ENCODE data around the gene MKNK1. TPM values are rescaled to one million over a fixed set of nuclear protein-coding genes. Genes with fewer than 3 reads are reported as not detected.

The MKNK1 gene
- total RNA-seq, 2 donors from 2014 or later, result 19.9 to 28.5 TPM

DNA sequence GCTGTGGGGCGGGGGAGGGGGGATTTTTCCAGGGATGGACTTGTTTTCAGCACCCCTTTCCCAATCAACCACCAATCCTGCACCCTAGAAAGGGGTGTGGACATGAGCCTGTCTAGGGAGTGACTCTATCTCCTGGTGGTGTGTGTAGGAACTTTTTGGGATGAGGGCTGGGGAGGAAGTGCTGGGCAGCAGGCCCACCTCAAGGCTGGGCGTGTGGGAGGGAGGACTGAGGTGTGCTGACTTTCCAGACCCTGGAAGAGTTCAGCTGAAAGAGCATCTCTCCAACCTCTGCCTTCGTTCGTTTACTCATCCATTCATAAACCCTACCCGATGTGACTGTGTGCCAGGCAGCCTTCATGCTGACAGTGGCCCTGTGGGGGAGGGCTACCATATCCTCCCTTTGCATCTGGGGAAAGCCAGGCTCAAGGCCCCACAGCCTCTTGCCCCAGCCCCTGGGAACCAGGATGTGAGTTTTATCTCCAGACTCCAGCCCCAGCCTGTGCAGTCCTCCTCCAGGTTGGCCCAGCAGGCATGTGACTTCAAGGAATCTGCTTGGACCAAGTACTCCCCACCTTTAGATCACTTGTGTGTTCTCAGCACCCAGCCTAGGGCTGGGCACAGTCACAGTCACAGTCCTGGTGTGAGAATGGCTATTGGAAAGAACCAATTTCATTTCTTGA, 59.4 kb downstream of the MKNK1 start:
- no peaks in the 10 kb centered on the region for H3K36me3 Mint-ChIP-seq (ENCODE audit: low read depth)
- Histone ChIP-seq H3K4me1 (ENCODE audit: control insufficient read depth, insufficient read depth, low read length) (peaks cover 2% of the 10 kb centered on the region), H3K27ac (ENCODE audit: low read depth, low read length) (no peak overlapping the region), H3K27me3 (ENCODE audit: control insufficient read depth, insufficient read depth, low read length, poor library complexity, severe bottlenecking) (peaks cover 78% of the 10 kb centered on the region), H3K9ac (ENCODE audit: extremely low read depth, low read length, poor library complexity, severe bottlenecking) (no peak overlapping the region), H3K36me3 (ENCODE audit: control insufficient read depth, insufficient read depth, low read length) (no peaks in the 10 kb centered on the region), H3K4me3 (ENCODE audit: low read length) (no peak overlapping the region), H3K9me3 (ENCODE audit: control insufficient read depth, low read length) (no peaks in the 10 kb centered on the region)
- 69 to 80% methylated on average over 3 to 4 of the region's 5 CpGs for WGBS, 2 experiments (ENCODE audit: insufficient coverage in 1 of 2, insufficient read length in 1 of 2)
- no peak overlapping the region for H3K27ac Mint-ChIP-seq
- no peak for DNase-seq
- peaks cover 6% of the 10 kb centered on the region for H3K4me1 Mint-ChIP-seq
- no peaks in the 10 kb centered on the region for H3K9me3 Mint-ChIP-seq
- H3K4me3 Mint-ChIP-seq, result peak overlapping the region; percentile 49
- peak; percentile 51 for TF ChIP-seq CTCF (conservative IDR thresholded peaks at IDR 0.05)
- peaks cover 88% of the 10 kb centered on the region for H3K27me3 Mint-ChIP-seq (ENCODE audit: insufficient read depth)

DNA sequence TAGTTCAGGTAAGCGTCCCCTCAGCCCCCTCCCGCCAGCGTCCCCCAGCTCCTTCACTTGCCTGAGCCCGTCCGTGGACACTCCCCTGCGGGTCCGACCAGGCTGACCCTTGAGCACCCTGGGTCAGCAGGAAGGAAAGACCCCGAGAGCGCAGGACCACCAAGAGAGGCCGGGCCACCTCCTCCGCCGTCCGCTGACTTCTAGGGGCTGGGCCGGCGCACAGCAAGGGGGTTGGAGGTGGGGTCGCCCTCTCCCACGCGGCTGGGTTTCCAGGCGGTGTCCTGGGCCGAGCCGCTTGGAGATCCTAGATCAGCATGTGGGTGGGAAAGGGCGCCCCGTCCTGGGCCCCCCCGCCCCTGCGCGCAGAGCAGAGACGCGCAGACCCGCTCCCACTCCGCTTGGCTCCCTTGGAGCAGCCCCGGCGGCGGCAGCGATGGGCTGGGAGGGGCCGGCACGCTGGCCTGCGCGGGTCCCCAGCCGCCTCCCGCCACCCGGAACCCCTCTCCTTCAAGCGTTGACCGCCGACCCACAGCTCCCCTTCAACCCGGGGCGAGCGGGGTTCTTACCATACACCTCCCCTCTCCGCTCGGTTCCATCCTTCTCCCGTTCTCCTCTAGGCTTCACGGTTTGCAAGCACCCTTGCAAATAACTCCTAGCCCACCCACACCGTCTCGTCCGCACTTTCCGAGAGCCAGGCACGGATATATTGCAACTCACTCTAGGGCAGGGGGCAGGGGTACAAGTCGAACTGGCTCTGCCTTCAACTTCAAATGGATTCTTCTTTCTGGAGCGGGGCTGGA, 60.1 kb downstream of the MKNK1 start:
- H3K27ac Mint-ChIP-seq, result no peak overlapping the region
- peaks cover 2% of the 10 kb centered on the region for H3K4me1 ChIP-seq (ENCODE audit: control insufficient read depth, insufficient read depth, low read length)
- no peaks in the 10 kb centered on the region for H3K9me3 ChIP-seq (ENCODE audit: control insufficient read depth, low read length)
- 11 to 16% methylated on average over 16 to 58 of the region's 58 CpGs for WGBS, 2 experiments (ENCODE audit: insufficient coverage in 1 of 2, insufficient read length in 1 of 2)
- peak; percentile 71 for DNase-seq
- H3K27me3 Mint-ChIP-seq (ENCODE audit: insufficient read depth), result peaks cover 89% of the 10 kb centered on the region
- peaks cover 85% of the 10 kb centered on the region for H3K27me3 ChIP-seq (ENCODE audit: control insufficient read depth, insufficient read depth, low read length, poor library complexity, severe bottlenecking)
- peak overlapping the region; percentile 49 for H3K4me3 Mint-ChIP-seq
- no peaks in the 10 kb centered on the region for H3K9me3 Mint-ChIP-seq
- no peaks in the 10 kb centered on the region for H3K36me3 Mint-ChIP-seq (ENCODE audit: low read depth)
- TF ChIP-seq CTCF (conservative IDR thresholded peaks at IDR 0.05), result no peak
- no peak overlapping the region for H3K27ac ChIP-seq (ENCODE audit: low read depth, low read length)
- no peak overlapping the region for H3K4me3 ChIP-seq (ENCODE audit: low read length)
- H3K4me1 Mint-ChIP-seq, result peaks cover 6% of the 10 kb centered on the region
- no peaks in the 10 kb centered on the region for H3K36me3 ChIP-seq (ENCODE audit: control insufficient read depth, insufficient read depth, low read length)
- H3K9ac ChIP-seq (ENCODE audit: extremely low read depth, low read length, poor library complexity, severe bottlenecking), result no peak overlapping the region

DNA sequence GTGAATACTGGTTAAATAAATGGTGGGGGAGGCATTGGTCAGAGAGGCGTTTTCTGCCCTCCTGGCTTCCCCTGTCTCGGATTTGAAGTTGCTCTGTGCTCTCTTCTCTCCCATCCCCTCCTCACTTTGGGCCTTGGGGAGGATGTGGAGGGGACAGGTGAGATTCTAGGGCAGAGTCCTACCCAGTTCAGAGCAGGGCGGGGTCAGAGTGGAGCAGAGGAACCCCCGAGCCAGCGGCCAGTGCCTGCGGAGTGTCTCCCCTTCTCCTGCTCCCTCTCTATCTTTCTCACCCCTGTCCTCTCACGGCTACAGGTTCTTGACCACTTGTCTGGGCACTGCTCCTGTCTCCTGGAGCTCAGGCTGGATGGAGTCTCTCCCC, 60.7 kb downstream of the MKNK1 start:
- Mint-ChIP-seq H3K4me1 (peaks cover 8% of the 10 kb centered on the region), H3K9me3 (no peaks in the 10 kb centered on the region), H3K27ac (no peak overlapping the region), H3K4me3 (peak overlapping the region; percentile 49), H3K36me3 (ENCODE audit: low read depth) (no peaks in the 10 kb centered on the region), H3K27me3 (ENCODE audit: insufficient read depth) (peaks cover 95% of the 10 kb centered on the region)
- no peak for TF ChIP-seq CTCF (conservative IDR thresholded peaks at IDR 0.05)
- H3K36me3 ChIP-seq (ENCODE audit: control insufficient read depth, insufficient read depth, low read length), result no peaks in the 10 kb centered on the region
- H3K4me3 ChIP-seq (ENCODE audit: low read length), result no peak overlapping the region
- WGBS, 2 experiments (ENCODE audit: insufficient coverage in 1 of 2, insufficient read length in 1 of 2), result 55 to 58% methylated on average over 3 to 5 of the region's 7 CpGs
- H3K9me3 ChIP-seq (ENCODE audit: control insufficient read depth, low read length), result no peaks in the 10 kb centered on the region
- H3K27ac ChIP-seq (ENCODE audit: low read depth, low read length), result no peak overlapping the region
- H3K4me1 ChIP-seq (ENCODE audit: control insufficient read depth, insufficient read depth, low read length), result peaks cover 2% of the 10 kb centered on the region
- DNase-seq, result peak; percentile 51
- peaks cover 88% of the 10 kb centered on the region for H3K27me3 ChIP-seq (ENCODE audit: control insufficient read depth, insufficient read depth, low read length, poor library complexity, severe bottlenecking)
- H3K9ac ChIP-seq (ENCODE audit: extremely low read depth, low read length, poor library complexity, severe bottlenecking), result no peak overlapping the region
